ENCODE results near the gene EXOC3L1.

- no peak for TF ChIP-seq ZNF549 (tag by site-specific recombination; IDR thresholded peaks at IDR 0.05)
- TF ChIP-seq ZEB2 (tag by site-specific recombination; IDR thresholded peaks at IDR 0.05) = no peak
- no peak for TF ChIP-seq CTCF (tag by site-specific recombination; IDR thresholded peaks at IDR 0.05)
- TF ChIP-seq ZNF76 (tag by site-specific recombination; IDR thresholded peaks at IDR 0.05; ENCODE audit: borderline replicate concordance, low read depth) = no peak
- no peak for TF ChIP-seq SETDB1 (IDR thresholded peaks at IDR 0.05; ENCODE audit: insufficient read length, low read length)
- no peak for TF ChIP-seq ZNF266 (tag by site-specific recombination; IDR thresholded peaks at IDR 0.05; ENCODE audit: low read depth)
- no peak for TF ChIP-seq ZNF274 (IDR thresholded peaks at IDR 0.05; ENCODE audit: low read length)
- TF ChIP-seq ZNF274 (tag by site-specific recombination; IDR thresholded peaks at IDR 0.05; ENCODE audit: borderline replicate concordance) = no peak
Measured at GRCh38 chr16:67230809-67231660, 41.1 kb upstream of the EXOC3L1 start.

All from HEK293 (cell line).